Natural killer cell treated with Interleukin-12 subunit alpha and Interleukin-12 subunit beta and Interleukin-15 and Interleukin-18, amount 100 ng/mL, for 72 hours (primary cell): ENCODE measurements around the gene CAV1. TPM values are rescaled to one million over a fixed set of nuclear protein-coding genes. Genes with fewer than 3 reads are reported as not detected.
A peak's percentile ranks its signal among the peaks of the same experiment; 100 is the strongest.
"Not testable (repeated sequence)": the region's sequence is repeated elsewhere in the genome, so short reads cannot be mapped to it uniquely, and the experiment has no call there.

ENCODE experiments used
- ATAC-seq, 2 donors: fragments of 150-1000 bp; cut with Tn5 transposase in 1 of 2; sonication (Bioruptor Pico), chemical (Tn5 transposase) in 1 of 2; 2 replicates each; pipeline ENCODE4 v1.10.0; 2021
- DNase-seq: peaks from one replicate; pipeline ENCODE4 v3.0.0; 2022; ENCODE audit warnings: low spot score
- H3K27ac Mint-ChIP-seq, 2 donors: 1 replicate in 1 of 2; 2 replicates in 1 of 2; pipeline ENCODE4 v1.8.0; 2022; ENCODE audit warnings: mixed read lengths in 2 of 2, mild to moderate bottlenecking in 1 of 2, moderate library complexity in 1 of 2
- H3K27me3 Mint-ChIP-seq, 2 donors: 1 replicate in 1 of 2; 2 replicates in 1 of 2; pipeline ENCODE4 v1.8.0; 2022; ENCODE audit warnings: mixed read lengths in 2 of 2
- H3K36me3 Mint-ChIP-seq: one replicate; pipeline ENCODE4 v1.8.0; 2022; ENCODE audit warnings: mixed read lengths
- H3K4me1 Mint-ChIP-seq, 2 donors: 1 replicate in 1 of 2; 2 replicates in 1 of 2; pipeline ENCODE4 v1.8.0; 2022; ENCODE audit warnings: low read depth in 2 of 2, mixed read lengths in 2 of 2, mild to moderate bottlenecking in 1 of 2
- H3K4me3 Mint-ChIP-seq: one replicate; pipeline ENCODE4 v1.8.0; 2022; ENCODE audit warnings: mixed read lengths
- H3K9me3 Mint-ChIP-seq: 2 replicates; pipeline ENCODE4 v1.8.0; 2022; ENCODE audit warnings: mixed read lengths
- total RNA-seq, 2 donors: library from RNA; stranded (reverse); gene quantifications; one replicate each; pipeline ENCODE4 v1.2.3, GENCODE V29; 2022

Gene CAV1
- total RNA-seq, 2 donors from 2014 or later = not detected

GRCh38 chr7:116578526-116578925, 53.7 kb downstream of the CAV1 start:
- H3K4me1 Mint-ChIP-seq = peaks cover 12 to 16% of the 10 kb centered on the region in 2 donors
- H3K36me3 Mint-ChIP-seq = no peaks in the 10 kb centered on the region
- H3K4me3 Mint-ChIP-seq = no peak overlapping the region
- H3K27me3 Mint-ChIP-seq = peaks cover 0 to 3% of the 10 kb centered on the region in 2 donors
- H3K9me3 Mint-ChIP-seq = no peaks in the 10 kb centered on the region
- ATAC-seq (no peak), DNase-seq (no peak)
- no peak overlapping the region for H3K27ac Mint-ChIP-seq

GRCh38 chr7:116579322-116579721, 54.5 kb downstream of the CAV1 start:
- no peak overlapping the region for H3K4me3 Mint-ChIP-seq
- H3K9me3 Mint-ChIP-seq = no peaks in the 10 kb centered on the region
- no peak for DNase-seq
- H3K27me3 Mint-ChIP-seq = peaks cover 0 to 3% of the 10 kb centered on the region in 2 donors
- no peak for ATAC-seq
- H3K4me1 Mint-ChIP-seq = peaks cover 12 to 16% of the 10 kb centered on the region in 2 donors
- no peak overlapping the region for H3K27ac Mint-ChIP-seq
- H3K36me3 Mint-ChIP-seq = no peaks in the 10 kb centered on the region

GRCh38 chr7:116579835-116580234, 55.0 kb downstream of the CAV1 start:
- H3K9me3 Mint-ChIP-seq = no peaks in the 10 kb centered on the region
- DNase-seq (no peak), ATAC-seq (no peak)
- H3K27me3 Mint-ChIP-seq = peaks cover 0 to 3% of the 10 kb centered on the region in 2 donors
- no peaks in the 10 kb centered on the region for H3K36me3 Mint-ChIP-seq
- H3K27ac Mint-ChIP-seq = no peak overlapping the region
- no peak overlapping the region for H3K4me3 Mint-ChIP-seq
- peaks cover 12 to 16% of the 10 kb centered on the region in 2 donors for H3K4me1 Mint-ChIP-seq

- ATAC-seq = no peak
- Mint-ChIP-seq H3K9me3 (no peaks in the 10 kb centered on the region), H3K4me3 (no peak overlapping the region), H3K27ac (no peak overlapping the region), H3K27me3 (no peaks in the 10 kb centered on the region), H3K36me3 (no peaks in the 10 kb centered on the region), H3K4me1 (peaks cover 14% of the 10 kb centered on the region in 2 donors)
- DNase-seq = no peak
These were observed 57.4 kb downstream of the CAV1 start for GRCh38 chr7:116582164-116582732.

GRCh38 chr7:116582806-116583444, 58.1 kb downstream of the CAV1 start:
- H3K9me3 Mint-ChIP-seq = no peaks in the 10 kb centered on the region
- no peaks in the 10 kb centered on the region for H3K27me3 Mint-ChIP-seq
- peak overlapping the region; percentile 11 to 34 for H3K27ac Mint-ChIP-seq
- H3K4me3 Mint-ChIP-seq = peak overlapping the region; percentile 61
- no peaks in the 10 kb centered on the region for H3K36me3 Mint-ChIP-seq
- H3K4me1 Mint-ChIP-seq = peaks cover 14% of the 10 kb centered on the region in 2 donors
- ATAC-seq = no peak
- no peak for DNase-seq

- Mint-ChIP-seq H3K36me3 (no peaks in the 10 kb centered on the region), H3K27me3 (no peaks in the 10 kb centered on the region), H3K9me3 (no peaks in the 10 kb centered on the region), H3K4me1 (peaks cover 21% of the 10 kb centered on the region in 2 donors), H3K27ac (peak overlapping the region; percentile 11 to 34), H3K4me3 (peak overlapping the region; percentile 61)
- ATAC-seq (no peak), DNase-seq (no peak)
These were observed 58.8 kb downstream of the CAV1 start for GRCh38 chr7:116583653-116584052.

GRCh38 chr7:116584721-116585120, 59.9 kb downstream of the CAV1 start:
- peaks cover 1 to 2% of the 10 kb centered on the region in 2 donors for H3K27me3 Mint-ChIP-seq
- H3K36me3 Mint-ChIP-seq = no peaks in the 10 kb centered on the region
- H3K4me3 Mint-ChIP-seq = no peak overlapping the region
- no peaks in the 10 kb centered on the region for H3K9me3 Mint-ChIP-seq
- ATAC-seq = no peak
- DNase-seq = no peak
- H3K4me1 Mint-ChIP-seq = peaks cover 25 to 26% of the 10 kb centered on the region in 2 donors
- no peak overlapping the region for H3K27ac Mint-ChIP-seq

GRCh38 chr7:116585392-116585791, 60.6 kb downstream of the CAV1 start:
- H3K4me3 Mint-ChIP-seq = no peak overlapping the region
- DNase-seq (no peak), ATAC-seq (no peak)
- peaks cover 25 to 26% of the 10 kb centered on the region in 2 donors for H3K4me1 Mint-ChIP-seq
- peaks cover 5% of the 10 kb centered on the region in 2 donors for H3K27me3 Mint-ChIP-seq
- no peaks in the 10 kb centered on the region for H3K9me3 Mint-ChIP-seq
- no peaks in the 10 kb centered on the region for H3K36me3 Mint-ChIP-seq
- no peak overlapping the region for H3K27ac Mint-ChIP-seq

- Mint-ChIP-seq H3K27ac (no peak overlapping the region), H3K4me3 (no peak overlapping the region), H3K9me3 (no peaks in the 10 kb centered on the region), H3K4me1 (peaks cover 25 to 26% of the 10 kb centered on the region in 2 donors), H3K27me3 (peaks cover 5% of the 10 kb centered on the region in 2 donors), H3K36me3 (no peaks in the 10 kb centered on the region)
- DNase-seq (no peak), ATAC-seq (no peak)
These were observed 61.1 kb downstream of the CAV1 start for GRCh38 chr7:116585967-116586366.

GRCh38 chr7:116587200-116587599, 62.4 kb downstream of the CAV1 start:
- not testable (repeated sequence) for H3K9me3 Mint-ChIP-seq, H3K27ac Mint-ChIP-seq, H3K36me3 Mint-ChIP-seq, H3K4me3 Mint-ChIP-seq, DNase-seq, ATAC-seq
- Mint-ChIP-seq H3K27me3 (peaks cover 8 to 15% of the 10 kb centered on the region in 2 donors), H3K4me1 (peaks cover 28 to 33% of the 10 kb centered on the region in 2 donors)

- peak; percentile 68 for DNase-seq
These were observed 63.4 kb downstream of the CAV1 start for GRCh38 chr7:116588225-116588624.

GRCh38 chr7:116588641-116589594, 64.1 kb downstream of the CAV1 start:
- Mint-ChIP-seq H3K4me3 (peak overlapping the region; percentile 30), H3K27me3 (peaks cover 19 to 28% of the 10 kb centered on the region in 2 donors), H3K27ac (peak overlapping the region; percentile 53 to 58), H3K36me3 (no peaks in the 10 kb centered on the region), H3K4me1 (peaks cover 25 to 30% of the 10 kb centered on the region in 2 donors), H3K9me3 (no peaks in the 10 kb centered on the region)
- no peak for ATAC-seq
- no peak for DNase-seq

More at GRCh38 chr7:116588225-116588624, 63.4 kb downstream of the CAV1 start:
- peak overlapping the region; percentile 30 for H3K4me3 Mint-ChIP-seq
- H3K36me3 Mint-ChIP-seq = no peaks in the 10 kb centered on the region
- peaks cover 16 to 25% of the 10 kb centered on the region in 2 donors for H3K27me3 Mint-ChIP-seq
- ATAC-seq = peak; percentile 88 to 95
- H3K9me3 Mint-ChIP-seq = no peaks in the 10 kb centered on the region
- H3K4me1 Mint-ChIP-seq = peaks cover 27 to 33% of the 10 kb centered on the region in 2 donors
- H3K27ac Mint-ChIP-seq = peak overlapping the region in 1 of 2 donors; percentile 58

- no peaks in the 10 kb centered on the region for H3K36me3 Mint-ChIP-seq
- peaks cover 21 to 30% of the 10 kb centered on the region in 2 donors for H3K4me1 Mint-ChIP-seq
- H3K27ac Mint-ChIP-seq = no peak overlapping the region
- ATAC-seq (no peak), DNase-seq (no peak)
- peak overlapping the region; percentile 3 for H3K4me3 Mint-ChIP-seq
- peaks cover 29 to 44% of the 10 kb centered on the region in 2 donors for H3K27me3 Mint-ChIP-seq
- H3K9me3 Mint-ChIP-seq = no peaks in the 10 kb centered on the region
These were observed 66.6 kb downstream of the CAV1 start for GRCh38 chr7:116591202-116592040.
